Ovary (tissue), 9 donors: ENCODE results near the gene WDFY4. TPM values are rescaled to one million over a fixed set of nuclear protein-coding genes. Genes with fewer than 3 reads are reported as not detected.

Experiments
- DNase-seq, 5 donors: peaks; one replicate each; pipeline ENCODE4 v3.0.0-alpha.2; 2019 to 2020
- H3K27ac ChIP-seq, 2 donors: fragments of 200-600 bp; one replicate each; pipeline versions ENCODE4 v1.5.1 to v1.8.0; 2019 to 2022
- H3K27me3 ChIP-seq: fragments of 200-600 bp; one replicate; pipeline ENCODE4 v1.8.0; 2022
- H3K36me3 ChIP-seq: fragments of 200-600 bp; sonication (generic); one replicate; pipeline ENCODE4 v1.5.1; 2019
- H3K4me1 ChIP-seq: one replicate; pipeline ENCODE4 v1.8.1; 2013; ENCODE audit warnings: mild to moderate bottlenecking, moderate library complexity; ENCODE audit not compliant: insufficient read depth
- H3K4me3 ChIP-seq: fragments of 200-600 bp; sonication (generic); one replicate; pipeline ENCODE4 v1.5.1; 2017
- H3K9me3 ChIP-seq, 2 donors: fragments of 200-600 bp in 1 of 2; sonication (generic) in 1 of 2; one replicate each; pipeline versions ENCODE4 v1.5.1 to v1.8.1; 2013 to 2019; ENCODE audit warnings: mild to moderate bottlenecking in 1 of 2, moderate library complexity in 1 of 2
- EP300 ChIP-seq: sonication (generic); formaldehyde crosslinking; IDR thresholded peaks from one replicate; pipeline ENCODE4 v1.6.1; 2017; ENCODE audit warnings: antibody characterized with exemption
- POLR2A ChIP-seq: fragments of 450-650 bp; IDR thresholded peaks from one replicate; pipeline ENCODE4 v1.6.1; 2017; ENCODE audit warnings: antibody characterized with exemption, mild to moderate bottlenecking, moderate library complexity
- WGBS, 3 donors: extraction: QIAGEN DNeasy Blood & Tissue Kit in 1 of 3; methylation state at CpG; one replicate each; pipeline versions ENCODE4 v1.1.5 to v1.1.7; 2013 to 2017; 5-methylcytosine and 5-hydroxymethylcytosine counted together
- intact Hi-C, 4 donors: fragments of 100-400 bp; cut with DNase I; formaldehyde crosslinking; loops; one replicate each; pipeline versions ENCODE4 v1.11.0 to v1.15.1; 2022 to 2023
- polyA plus RNA-seq, 2 donors: library from polyadenylated mRNA; stranded (reverse); fragments of 200-250 nt in 1 of 2; fragments of 350-450 nt in 1 of 2; fragmentation: Illumina TruSeq in 1 of 2; extraction: RNeasy Lipid Tissue Mini Kit (QIAGEN cat#74804) in 1 of 2; gene quantifications; one replicate each; pipeline ENCODE4 v1.2.3, GENCODE V29; 2013 to 2014
- total RNA-seq, 7 donors: library from RNA; depleted of rRNA in 2 of 7; stranded (reverse); fragments of >200 nt in 2 of 7; fragmentation: NEBNext Ultra II Directional in 3 of 7; extraction: Animal tissue kit (Norgen Biotek cat#: 25700) in 3 of 7; gene quantifications; one replicate each; pipeline versions ENCODE4 v1.1.0 to v1.2.4, GENCODE V29; 2016 to 2023
- TF ChIP-seq, protein P1 (sequence below), 3 donors: fragments of 450-650 bp in 2 of 3; fragments of 200-600 bp in 1 of 3; IDR thresholded peaks; one replicate each; pipeline versions ENCODE4 v1.5.1 to v1.8.0; 2016 to 2022; ENCODE audit warnings: antibody characterized with exemption in 3 of 3, mild to moderate bottlenecking in 1 of 3
- donor health status: DM: no; HTN: no; CAD: no; lungs with moderate emphysema.
- donor health status: DM: no; HTN: no; CAD: no.
- donor health status: Bipolar disorder and iron deficiency.
- donor health status: DM: yes; HTN: yes; CAD: no.
- donor health status: DM: no; HTN: no; CAD: no.
- donor health status: DM: yes; HTN: yes; CAD: no.

Gene WDFY4
- total and polyA plus RNA-seq, 9 donors: 0.54 to 4.2 (median 1.7) TPM

DNA sequence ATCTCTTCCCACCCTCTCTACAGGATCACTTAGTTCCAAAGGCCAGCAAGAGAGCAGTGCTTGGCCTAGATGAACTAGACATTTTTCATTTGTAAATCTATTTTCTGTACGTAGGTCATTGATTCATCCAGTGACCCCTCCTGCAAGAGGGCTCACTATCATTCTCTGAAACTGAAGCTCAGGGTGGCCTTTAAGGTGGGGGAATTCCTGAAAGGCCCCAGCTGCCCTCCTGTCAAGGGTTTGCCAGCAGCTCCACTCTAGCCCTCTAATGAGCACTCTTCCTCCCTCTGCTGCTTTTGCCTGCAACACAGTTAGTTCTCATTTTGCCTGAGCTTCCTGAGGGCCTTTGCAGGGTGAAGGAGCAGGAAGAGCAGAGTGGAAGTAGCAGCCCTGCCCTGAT, 213.8 kb downstream of the WDFY4 start:
- 89 to 100% (median 96%) methylated on average over 1 of the region's 1 CpG for WGBS, 3 donors
- TF ChIP-seq EP300 (no peak), POLR2A (no peak)
- TF ChIP-seq, protein P1, sequence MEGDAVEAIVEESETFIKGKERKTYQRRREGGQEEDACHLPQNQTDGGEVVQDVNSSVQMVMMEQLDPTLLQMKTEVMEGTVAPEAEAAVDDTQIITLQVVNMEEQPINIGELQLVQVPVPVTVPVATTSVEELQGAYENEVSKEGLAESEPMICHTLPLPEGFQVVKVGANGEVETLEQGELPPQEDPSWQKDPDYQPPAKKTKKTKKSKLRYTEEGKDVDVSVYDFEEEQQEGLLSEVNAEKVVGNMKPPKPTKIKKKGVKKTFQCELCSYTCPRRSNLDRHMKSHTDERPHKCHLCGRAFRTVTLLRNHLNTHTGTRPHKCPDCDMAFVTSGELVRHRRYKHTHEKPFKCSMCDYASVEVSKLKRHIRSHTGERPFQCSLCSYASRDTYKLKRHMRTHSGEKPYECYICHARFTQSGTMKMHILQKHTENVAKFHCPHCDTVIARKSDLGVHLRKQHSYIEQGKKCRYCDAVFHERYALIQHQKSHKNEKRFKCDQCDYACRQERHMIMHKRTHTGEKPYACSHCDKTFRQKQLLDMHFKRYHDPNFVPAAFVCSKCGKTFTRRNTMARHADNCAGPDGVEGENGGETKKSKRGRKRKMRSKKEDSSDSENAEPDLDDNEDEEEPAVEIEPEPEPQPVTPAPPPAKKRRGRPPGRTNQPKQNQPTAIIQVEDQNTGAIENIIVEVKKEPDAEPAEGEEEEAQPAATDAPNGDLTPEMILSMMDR (IDR thresholded peaks at IDR 0.05): no peak
- Histone ChIP-seq H3K36me3 (no peaks in the 10 kb centered on the region), H3K4me3 (no peak overlapping the region), H3K9me3 (no peaks in the 10 kb centered on the region), H3K4me1 (peaks cover 7% of the 10 kb centered on the region), H3K27me3 (no peaks in the 10 kb centered on the region), H3K27ac (no peak overlapping the region)
- DNase-seq: no peak
- intact Hi-C loops: no loop called here

DNA sequence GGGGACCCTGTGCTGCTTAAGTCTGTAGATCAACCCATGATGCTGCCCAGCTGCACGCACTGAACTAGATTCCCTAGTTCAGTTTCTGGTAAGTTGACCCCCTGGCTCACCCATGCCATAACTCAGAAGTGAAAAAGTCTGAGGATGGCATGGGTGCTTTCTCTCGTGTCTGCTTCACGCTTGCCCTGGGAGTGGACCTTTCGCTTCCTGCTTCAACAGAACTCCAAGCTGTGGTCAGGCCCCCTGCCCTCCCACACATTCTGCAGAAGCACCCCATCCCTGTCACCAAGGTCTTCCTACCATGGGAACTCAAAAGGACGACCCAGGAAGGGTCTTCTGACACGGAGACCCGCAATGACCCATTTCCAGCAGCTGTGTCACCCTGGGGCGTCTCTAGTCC, 215.1 kb downstream of the WDFY4 start:
- intact Hi-C loops: no loop called here
- Histone ChIP-seq H3K36me3 (no peaks in the 10 kb centered on the region), H3K9me3 (no peaks in the 10 kb centered on the region), H3K4me1 (peaks cover 7% of the 10 kb centered on the region), H3K27me3 (no peaks in the 10 kb centered on the region), H3K27ac (no peak overlapping the region), H3K4me3 (no peak overlapping the region)
- WGBS, 3 donors: 80 to 92% (median 81%) methylated on average over 7 to 8 of the region's 8 CpGs
- DNase-seq: no peak
- TF ChIP-seq EP300: no peak
- TF ChIP-seq POLR2A: no peak
- TF ChIP-seq, protein P1 (IDR thresholded peaks at IDR 0.05): no peak

DNA sequence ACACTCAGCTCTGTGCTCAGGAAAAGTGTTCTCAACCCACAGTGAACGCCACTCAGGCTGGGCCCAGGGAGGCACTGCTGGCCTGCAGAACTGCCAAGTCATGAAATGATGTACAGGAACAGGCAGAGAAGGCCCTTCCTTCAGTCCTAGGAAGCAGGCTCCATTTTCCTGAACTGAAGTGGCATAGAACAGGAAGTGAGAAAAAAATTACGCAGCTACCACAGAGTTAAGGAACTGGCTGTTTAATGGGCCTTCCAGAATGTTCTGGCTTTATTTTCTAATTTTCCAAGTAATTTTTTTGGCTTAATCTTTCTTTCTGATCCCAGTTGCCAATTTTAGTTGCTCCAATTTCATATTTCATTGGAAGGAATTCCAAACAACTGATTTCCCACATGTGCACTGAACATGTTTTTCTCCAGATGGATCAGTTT, 215.7 kb downstream of the WDFY4 start:
- Histone ChIP-seq H3K27me3 (no peaks in the 10 kb centered on the region), H3K4me3 (no peak overlapping the region), H3K36me3 (no peaks in the 10 kb centered on the region), H3K27ac (no peak overlapping the region), H3K4me1 (peaks cover 5% of the 10 kb centered on the region), H3K9me3 (no peaks in the 10 kb centered on the region)
- no peak for TF ChIP-seq EP300
- TF ChIP-seq, protein P1 (IDR thresholded peaks at IDR 0.05): no peak
- no peak for TF ChIP-seq POLR2A
- no peak for DNase-seq
- WGBS, 3 donors: 70 to 84% (median 77%) methylated on average over 2 of the region's 2 CpGs
- intact Hi-C loops: no loop called here

DNA sequence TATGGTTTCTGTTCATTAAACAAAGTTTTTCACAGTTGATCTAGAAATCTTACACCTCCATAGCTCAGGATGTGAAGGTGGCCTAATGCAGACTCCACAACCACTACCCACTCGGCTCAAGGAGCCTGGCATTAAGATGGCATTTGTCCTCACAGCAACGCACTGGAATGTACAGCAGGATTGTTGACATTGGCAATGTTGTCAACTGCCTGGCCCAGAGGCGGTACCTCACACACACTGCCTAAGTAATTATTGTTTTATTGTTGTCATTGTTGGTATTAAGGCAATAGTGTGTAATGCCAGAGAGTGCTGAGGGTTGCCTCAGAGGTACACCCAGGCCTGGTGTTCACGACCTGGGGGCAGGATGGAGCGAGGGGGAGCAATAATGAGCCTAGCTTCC, 216.6 kb downstream of the WDFY4 start:
- H3K27me3 ChIP-seq: no peaks in the 10 kb centered on the region
- intact Hi-C loops: no loop called here
- H3K27ac ChIP-seq: no peak overlapping the region
- DNase-seq: no peak
- no peaks in the 10 kb centered on the region for H3K9me3 ChIP-seq
- no peaks in the 10 kb centered on the region for H3K36me3 ChIP-seq
- peaks cover 2% of the 10 kb centered on the region for H3K4me1 ChIP-seq
- 86 to 88% (median 87%) methylated on average over 5 of the region's 5 CpGs for WGBS, 3 donors
- TF ChIP-seq, protein P1 (IDR thresholded peaks at IDR 0.05): no peak
- TF ChIP-seq POLR2A (no peak), EP300 (no peak)
- H3K4me3 ChIP-seq: no peak overlapping the region
